Left colon (tissue), 2 donors: ENCODE data around the gene NSDHL. TPM values are rescaled to one million over a fixed set of nuclear protein-coding genes. Genes with fewer than 3 reads are reported as not detected.

ENCODE experiments used
- ATAC-seq: fragments of 200-7000 bp; cut with Tn5 transposase; one replicate; pipeline ENCODE4 v1.9.1; 2020; ENCODE audit warnings: mild to moderate bottlenecking, moderate library complexity
- DNase-seq, 2 donors: peaks; one replicate each; pipeline ENCODE4 v3.0.0-alpha.2; 2020
- intact Hi-C, 2 donors: fragments of 100-400 bp; cut with DNase I in 1 of 2; cut with micrococcal nuclease in 1 of 2; formaldehyde crosslinking; loops; one replicate each; pipeline versions ENCODE4 v1.11.2 to v1.14.0; 2022; cut with DNase I, micrococcal nuclease
- total RNA-seq, 2 donors: library from RNA; stranded (reverse); fragmentation: NEBNext Ultra II Directional; extraction: Animal tissue kit (Norgen Biotek cat#: 25700); gene quantifications; one replicate each; pipeline ENCODE4 v1.2.1, GENCODE V29; 2021
- donor health status: DM: no; HTN: no; CAD: no.
- donor health status: DM: yes; HTN: yes; CAD: no.

Gene NSDHL
- total RNA-seq, 2 donors from 2014 or later = 17.3 to 36.2 TPM

- intact Hi-C loops = no loop called here
- ATAC-seq (no peak), DNase-seq (no peak)
Measured at GRCh38 chrX:152884171-152884570, 53.3 kb downstream of the NSDHL start.

- no peak for ATAC-seq
- no peak for DNase-seq
- intact Hi-C loops = no loop called here
Measured at GRCh38 chrX:152886716-152887115, 55.9 kb downstream of the NSDHL start.

- DNase-seq (no peak), ATAC-seq (no peak)
- intact Hi-C loops = no loop called here
Measured at GRCh38 chrX:152892499-152892898, 61.6 kb downstream of the NSDHL start.

GRCh38 chrX:152892999-152893891, 62.4 kb downstream of the NSDHL start:
- intact Hi-C loops = no loop called here
- no peak for DNase-seq
- no peak for ATAC-seq

GRCh38 chrX:152893980-152894610, 63.2 kb downstream of the NSDHL start:
- intact Hi-C loops = no loop called here
- no peak for ATAC-seq
- DNase-seq = no peak

- peak; percentile 8 for ATAC-seq
- DNase-seq = no peak
- intact Hi-C loops = no loop called here
Measured at GRCh38 chrX:152895121-152895520, 64.3 kb downstream of the NSDHL start.

GRCh38 chrX:152895724-152896420, 65.0 kb downstream of the NSDHL start:
- ATAC-seq (peak; percentile 87), DNase-seq (peak; percentile 56 to 73)
- intact Hi-C loops = no loop called here

- intact Hi-C loops = no loop called here
- ATAC-seq = no peak
Measured at GRCh38 chrX:152896450-152896849, 65.6 kb downstream of the NSDHL start.

GRCh38 chrX:152897222-152898131, 66.6 kb downstream of the NSDHL start, which contains the start of gene ZNF185:
Gene ZNF185 (plus strand): TSS chrX:152898067. CDS start chrX:152914490, 16,423 bp downstream.
- ATAC-seq = peak; percentile 69
- peak; percentile 55 to 57 for DNase-seq
- intact Hi-C loops = no loop called here

More at GRCh38 chrX:152896450-152896849, 65.6 kb downstream of the NSDHL start:
- DNase-seq = no peak

GRCh38 chrX:152898442-152898841, 67.6 kb downstream of the NSDHL start:
- no peak for ATAC-seq
- intact Hi-C loops = no loop called here
- DNase-seq = no peak

- ATAC-seq (no peak), DNase-seq (no peak)
- intact Hi-C loops = no loop called here
Measured at GRCh38 chrX:152899111-152899873, 68.4 kb downstream of the NSDHL start.

- intact Hi-C loops = no loop called here
- ATAC-seq (no peak), DNase-seq (no peak)
Measured at GRCh38 chrX:152899874-152900719, 69.2 kb downstream of the NSDHL start.

GRCh38 chrX:152900937-152901445, 70.1 kb downstream of the NSDHL start:
- intact Hi-C loops = no loop called here
- no peak for DNase-seq
- no peak for ATAC-seq

GRCh38 chrX:152901816-152902501, 71.1 kb downstream of the NSDHL start:
- intact Hi-C loops = no loop called here
- DNase-seq (no peak), ATAC-seq (no peak)

- DNase-seq (no peak), ATAC-seq (no peak)
- intact Hi-C loops = no loop called here
Measured at GRCh38 chrX:152902502-152902820, 71.6 kb downstream of the NSDHL start.

- no peak for DNase-seq
- no peak for ATAC-seq
- intact Hi-C loops = no loop called here
Measured at GRCh38 chrX:152903589-152903988, 72.7 kb downstream of the NSDHL start.
